Left ventricle myocardium inferior (tissue), 1 donor: Measurements from ENCODE around the gene C1D. TPM values are rescaled to one million over a fixed set of nuclear protein-coding genes. Genes with fewer than 3 reads are reported as not detected.

Experiments used
- DNase-seq: peaks from one replicate; pipeline ENCODE4 v3.0.0-alpha.2; 2020
- H3K27ac ChIP-seq: fragments of 200-600 bp; replicated peaks from 2 replicates; pipeline ENCODE4 v1.8.0; 2021
- H3K27me3 ChIP-seq: fragments of 200-600 bp; 2 replicates; pipeline ENCODE4 v1.8.0; 2021; ENCODE audit warnings: low read depth
- H3K36me3 ChIP-seq: fragments of 200-600 bp; 2 replicates; pipeline ENCODE4 v1.8.0; 2021
- H3K4me1 ChIP-seq: fragments of 200-600 bp; 2 replicates; pipeline ENCODE4 v1.8.0; 2021
- H3K4me3 ChIP-seq: fragments of 200-600 bp; 2 replicates; pipeline ENCODE4 v1.8.0; 2021; ENCODE audit warnings: mild to moderate bottlenecking, moderate library complexity
- H3K9me3 ChIP-seq: fragments of 200-600 bp; replicated peaks from 2 replicates; pipeline ENCODE4 v1.8.0; 2021
- CTCF ChIP-seq: fragments of 200-600 bp; IDR thresholded peaks from 2 replicates; pipeline ENCODE4 v1.8.0; 2021; ENCODE audit warnings: antibody characterized with exemption, mild to moderate bottlenecking, borderline replicate concordance
- intact Hi-C: fragments of 100-400 bp; cut with micrococcal nuclease; formaldehyde crosslinking; loops from one replicate; pipeline ENCODE4 v1.11.0; 2022
- total RNA-seq: library from RNA; stranded (reverse); fragmentation: NEBNext Ultra II Directional; extraction: Animal tissue kit (Norgen Biotek cat#: 25700); gene quantifications from one replicate; pipeline ENCODE4 v1.2.1, GENCODE V29; 2021
- donor health status: DM: no; HTN: yes; CAD: no; lungs with severe emphysema.

Gene C1D
- total RNA-seq, 1 donor from 2014 or later = 19.5 TPM

- Histone ChIP-seq H3K36me3 (no peaks in the 10 kb centered on the region), H3K27me3 (peaks cover 20% of the 10 kb centered on the region), H3K4me3 (no peak overlapping the region), H3K4me1 (no peaks in the 10 kb centered on the region), H3K27ac (no peak overlapping the region), H3K9me3 (peaks cover 8% of the 10 kb centered on the region)
- intact Hi-C loops = no loop called here
- no peak for TF ChIP-seq CTCF
- no peak for DNase-seq
Observed at GRCh38 chr2:68000170-68000825, 62.5 kb downstream of the C1D start.

DNA sequence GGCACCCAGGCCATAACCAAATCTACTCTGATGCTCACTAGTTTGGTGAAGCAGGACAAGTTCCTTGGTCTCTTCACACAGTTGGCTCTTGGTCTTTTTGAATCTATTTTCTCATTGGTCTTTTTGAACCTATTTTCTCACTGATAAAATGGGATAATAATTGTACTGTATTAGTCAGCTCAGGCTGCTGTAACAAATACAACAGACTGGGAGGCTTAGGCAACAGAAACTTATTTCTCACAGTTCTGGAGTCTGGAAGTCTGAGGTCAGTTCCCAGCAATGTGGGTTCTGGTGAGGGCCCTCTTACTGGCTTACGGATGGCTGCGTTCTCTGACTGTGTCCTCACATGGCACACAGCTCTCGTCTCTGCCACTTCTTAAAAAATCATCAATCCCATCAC lies 63.5 kb downstream of the C1D start:
- H3K27ac ChIP-seq = no peak overlapping the region
- TF ChIP-seq CTCF = no peak
- peaks cover 27% of the 10 kb centered on the region for H3K27me3 ChIP-seq
- DNase-seq = no peak
- no peaks in the 10 kb centered on the region for H3K36me3 ChIP-seq
- H3K4me1 ChIP-seq = no peaks in the 10 kb centered on the region
- intact Hi-C loops = no loop called here
- H3K4me3 ChIP-seq = no peak overlapping the region
- H3K9me3 ChIP-seq = peaks cover 5% of the 10 kb centered on the region

DNA sequence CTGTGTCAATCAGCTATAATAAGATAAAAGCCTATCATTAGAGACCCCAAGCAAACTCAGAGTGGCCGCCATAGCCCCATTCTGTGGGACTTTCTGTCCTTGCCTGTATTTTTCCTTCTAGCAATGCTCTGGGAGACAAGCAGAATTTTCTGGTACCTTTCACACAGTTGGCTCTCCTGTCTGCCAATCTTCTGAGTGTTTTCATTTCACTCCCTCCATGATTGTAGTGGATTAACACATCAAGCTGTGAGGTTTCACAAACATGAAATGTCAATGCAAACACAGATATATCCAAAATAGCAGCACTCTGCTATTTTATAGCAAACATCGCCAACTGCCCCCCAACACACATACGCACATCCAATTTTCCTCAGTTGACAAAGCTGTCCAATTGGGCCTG lies 64.9 kb downstream of the C1D start:
- no peaks in the 10 kb centered on the region for H3K36me3 ChIP-seq
- H3K4me1 ChIP-seq = no peaks in the 10 kb centered on the region
- DNase-seq = no peak
- TF ChIP-seq CTCF = no peak
- H3K27me3 ChIP-seq = peaks cover 34% of the 10 kb centered on the region
- no peak overlapping the region for H3K4me3 ChIP-seq
- H3K9me3 ChIP-seq = peaks cover 5% of the 10 kb centered on the region
- intact Hi-C loops = no loop called here
- no peak overlapping the region for H3K27ac ChIP-seq

DNA sequence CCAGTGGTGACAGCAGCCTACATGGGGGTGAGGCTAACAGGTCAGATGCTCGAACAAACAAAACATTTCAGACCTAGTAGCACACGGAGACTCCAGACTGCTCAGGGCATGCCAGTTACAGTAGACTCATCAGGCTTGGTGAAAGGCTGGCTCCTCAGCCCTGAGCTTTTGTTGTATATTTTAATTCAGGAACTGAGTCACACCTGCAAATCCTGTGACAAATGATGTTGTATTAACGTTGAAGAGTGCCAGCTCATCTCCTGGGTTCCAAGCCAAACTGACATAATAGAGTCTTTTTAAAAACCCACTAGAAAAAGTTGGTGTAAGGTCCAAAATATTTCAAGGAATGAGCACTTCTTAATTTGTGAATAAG lies 65.3 kb downstream of the C1D start:
- peaks cover 38% of the 10 kb centered on the region for H3K27me3 ChIP-seq
- DNase-seq = no peak
- H3K4me1 ChIP-seq = no peaks in the 10 kb centered on the region
- TF ChIP-seq CTCF = no peak
- H3K4me3 ChIP-seq = no peak overlapping the region
- intact Hi-C loops = no loop called here
- H3K27ac ChIP-seq = no peak overlapping the region
- no peaks in the 10 kb centered on the region for H3K36me3 ChIP-seq
- H3K9me3 ChIP-seq = peaks cover 5% of the 10 kb centered on the region

- Histone ChIP-seq H3K27ac (no peak overlapping the region), H3K27me3 (peaks cover 38% of the 10 kb centered on the region), H3K9me3 (peaks cover 5% of the 10 kb centered on the region), H3K4me3 (no peak overlapping the region), H3K4me1 (no peaks in the 10 kb centered on the region), H3K36me3 (no peaks in the 10 kb centered on the region)
- intact Hi-C loops = no loop called here
- DNase-seq = no peak
- no peak for TF ChIP-seq CTCF
Observed at GRCh38 chr2:67996772-67997527, 65.9 kb downstream of the C1D start.
